ENCODE measurements around the gene TJP1. TPM values are rescaled to one million over a fixed set of nuclear protein-coding genes. Genes with fewer than 3 reads are reported as not detected.

Gene TJP1
- total and polyA plus RNA-seq, 5 donors from 2014 or later = 0.06 TPM; not detected in 4

DNA sequence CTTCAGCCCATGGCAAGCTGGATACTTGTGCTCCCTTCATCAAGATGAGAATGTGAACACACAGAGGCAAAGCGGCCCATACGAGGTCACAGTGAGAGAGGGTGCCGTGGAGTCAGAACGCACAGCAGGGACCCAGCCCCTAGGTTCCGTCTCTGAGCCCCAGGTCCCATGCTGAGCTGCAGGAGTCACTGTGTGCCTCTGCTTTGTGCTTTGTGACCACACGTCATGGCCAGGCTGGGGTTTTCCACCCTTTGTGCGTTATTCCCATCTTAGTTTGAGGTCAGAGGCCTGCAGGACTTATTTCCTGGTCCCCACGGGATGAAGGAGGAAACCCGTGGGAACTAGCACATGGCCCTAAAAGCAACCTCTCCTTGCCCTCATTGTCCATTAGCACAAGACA is 140.3 kb downstream of the TJP1 start:
- ATAC-seq (ENCODE audit: low read depth in 2 of 2) (no peak), DNase-seq (no peak)
- no peaks in the 10 kb centered on the region for H3K4me1 ChIP-seq (ENCODE audit: control insufficient read depth, insufficient read depth, low read length, poor library complexity, severe bottlenecking)
- no peak overlapping the region for H3K4me3 ChIP-seq (ENCODE audit: low read depth, low read length)
- Mint-ChIP-seq H3K4me1 (no peaks in the 10 kb centered on the region), H3K9me3 (no peaks in the 10 kb centered on the region), H3K36me3 (no peaks in the 10 kb centered on the region), H3K27me3 (peaks cover 2% of the 10 kb centered on the region), H3K4me3 (no peak overlapping the region), H3K27ac (no peak overlapping the region)
- H3K36me3 ChIP-seq (ENCODE audit: control insufficient read depth, insufficient read depth, low read length) = no peaks in the 10 kb centered on the region
- H3K27me3 ChIP-seq (ENCODE audit: control insufficient read depth, insufficient read depth, low read length) = no peaks in the 10 kb centered on the region
- no peak overlapping the region for H3K27ac ChIP-seq (ENCODE audit: insufficient read depth, low read length, poor library complexity, severe bottlenecking)
- H3K9me3 ChIP-seq (ENCODE audit: control insufficient read depth in 2 of 2, low read length in 2 of 2) = no peaks in the 10 kb centered on the region

GRCh38 chr15:29681166-29681845 is 141.0 kb downstream of the TJP1 start:
- Histone ChIP-seq H3K27ac (ENCODE audit: insufficient read depth, low read length, poor library complexity, severe bottlenecking) (no peak overlapping the region), H3K4me1 (ENCODE audit: control insufficient read depth, insufficient read depth, low read length, poor library complexity, severe bottlenecking) (no peaks in the 10 kb centered on the region), H3K27me3 (ENCODE audit: control insufficient read depth, insufficient read depth, low read length) (no peaks in the 10 kb centered on the region), H3K4me3 (ENCODE audit: low read depth, low read length) (no peak overlapping the region), H3K36me3 (ENCODE audit: control insufficient read depth, insufficient read depth, low read length) (no peaks in the 10 kb centered on the region), H3K9me3 (ENCODE audit: control insufficient read depth in 2 of 2, low read length in 2 of 2) (no peaks in the 10 kb centered on the region)
- H3K4me1 Mint-ChIP-seq = no peaks in the 10 kb centered on the region
- no peak for DNase-seq
- peaks cover 5% of the 10 kb centered on the region for H3K27me3 Mint-ChIP-seq
- ATAC-seq (ENCODE audit: low read depth in 2 of 2) = no peak
- H3K27ac Mint-ChIP-seq = no peak overlapping the region
- no peak overlapping the region for H3K4me3 Mint-ChIP-seq
- no peaks in the 10 kb centered on the region for H3K9me3 Mint-ChIP-seq
- no peaks in the 10 kb centered on the region for H3K36me3 Mint-ChIP-seq

GRCh38 chr15:29680465-29681165 is 141.7 kb downstream of the TJP1 start:
- Mint-ChIP-seq H3K27ac (no peak overlapping the region), H3K4me1 (no peaks in the 10 kb centered on the region), H3K4me3 (no peak overlapping the region), H3K36me3 (no peaks in the 10 kb centered on the region), H3K27me3 (peaks cover 5% of the 10 kb centered on the region), H3K9me3 (no peaks in the 10 kb centered on the region)
- Histone ChIP-seq H3K27me3 (ENCODE audit: control insufficient read depth, insufficient read depth, low read length) (no peaks in the 10 kb centered on the region), H3K36me3 (ENCODE audit: control insufficient read depth, insufficient read depth, low read length) (no peaks in the 10 kb centered on the region), H3K9me3 (ENCODE audit: control insufficient read depth in 2 of 2, low read length in 2 of 2) (no peaks in the 10 kb centered on the region), H3K27ac (ENCODE audit: insufficient read depth, low read length, poor library complexity, severe bottlenecking) (no peak overlapping the region), H3K4me3 (ENCODE audit: low read depth, low read length) (no peak overlapping the region), H3K4me1 (ENCODE audit: control insufficient read depth, insufficient read depth, low read length, poor library complexity, severe bottlenecking) (no peaks in the 10 kb centered on the region)
- ATAC-seq (ENCODE audit: low read depth in 2 of 2) (no peak), DNase-seq (no peak)

DNA sequence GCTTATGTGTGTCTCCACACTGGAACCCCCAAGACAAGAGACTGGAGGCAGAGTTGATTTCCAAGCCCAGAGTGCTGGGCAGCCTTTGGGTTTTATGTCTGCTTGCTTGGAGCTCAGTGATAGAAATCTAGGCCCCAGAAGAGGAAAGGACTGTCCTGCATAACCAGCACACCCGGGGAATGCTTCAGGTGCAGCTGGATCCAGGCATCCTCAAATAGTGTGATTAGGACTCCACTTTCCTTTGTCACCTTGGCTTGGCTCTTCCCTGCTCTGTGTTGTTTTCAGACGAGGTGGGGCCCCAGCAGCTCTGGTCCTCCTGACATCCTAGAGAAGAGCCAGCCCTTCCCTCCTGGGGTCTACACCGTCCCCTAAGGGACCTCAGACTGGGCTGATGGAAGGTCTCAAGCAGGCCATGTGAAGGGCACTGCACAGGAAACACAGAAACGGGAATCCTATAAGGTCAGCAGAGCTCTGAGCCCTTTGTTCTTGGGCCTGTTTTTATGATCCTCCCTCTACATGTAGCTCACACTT is 143.7 kb downstream of the TJP1 start:
- H3K27me3 ChIP-seq (ENCODE audit: control insufficient read depth, insufficient read depth, low read length) = no peaks in the 10 kb centered on the region
- no peak for ATAC-seq (ENCODE audit: low read depth in 2 of 2)
- H3K27ac ChIP-seq (ENCODE audit: insufficient read depth, low read length, poor library complexity, severe bottlenecking) = no peak overlapping the region
- no peaks in the 10 kb centered on the region for H3K9me3 ChIP-seq (ENCODE audit: control insufficient read depth in 2 of 2, low read length in 2 of 2)
- H3K4me3 Mint-ChIP-seq = no peak overlapping the region
- no peaks in the 10 kb centered on the region for H3K4me1 Mint-ChIP-seq
- no peaks in the 10 kb centered on the region for H3K9me3 Mint-ChIP-seq
- no peaks in the 10 kb centered on the region for H3K4me1 ChIP-seq (ENCODE audit: control insufficient read depth, insufficient read depth, low read length, poor library complexity, severe bottlenecking)
- no peaks in the 10 kb centered on the region for H3K36me3 ChIP-seq (ENCODE audit: control insufficient read depth, insufficient read depth, low read length)
- no peaks in the 10 kb centered on the region for H3K36me3 Mint-ChIP-seq
- peaks cover 10% of the 10 kb centered on the region for H3K27me3 Mint-ChIP-seq
- no peak overlapping the region for H3K27ac Mint-ChIP-seq
- no peak for DNase-seq
- no peak overlapping the region for H3K4me3 ChIP-seq (ENCODE audit: low read depth, low read length)

DNA sequence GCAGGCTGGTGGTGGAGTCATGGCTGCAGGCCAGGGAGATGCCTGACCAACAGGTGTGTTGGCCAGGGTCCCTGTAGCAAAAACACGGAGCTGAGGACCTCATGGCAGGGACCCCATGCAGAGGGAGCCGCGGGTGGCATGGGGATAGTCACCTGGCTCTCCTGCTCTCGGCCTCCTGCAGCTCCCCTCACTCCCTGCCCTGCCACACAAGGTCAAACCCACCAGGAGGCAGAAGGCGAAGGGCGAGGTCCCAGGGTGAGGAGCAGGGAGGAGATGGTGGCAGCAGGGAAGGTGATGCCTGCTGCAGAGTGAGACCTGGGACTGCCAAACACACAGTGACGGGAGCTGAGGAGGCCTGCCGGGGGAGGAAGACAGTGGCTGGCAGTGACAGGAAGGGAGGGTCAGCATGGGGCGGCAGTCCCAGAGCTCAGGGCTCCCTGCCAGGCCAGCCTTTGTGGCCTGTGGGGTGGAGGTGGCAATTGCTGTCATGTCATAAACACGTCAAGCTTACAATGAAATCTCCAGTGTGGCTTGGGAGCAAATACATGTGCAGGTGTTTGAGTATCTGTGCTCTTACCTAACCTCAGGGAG is 144.3 kb downstream of the TJP1 start:
- H3K4me1 ChIP-seq (ENCODE audit: control insufficient read depth, insufficient read depth, low read length, poor library complexity, severe bottlenecking) = no peaks in the 10 kb centered on the region
- H3K4me1 Mint-ChIP-seq = no peaks in the 10 kb centered on the region
- H3K4me3 ChIP-seq (ENCODE audit: low read depth, low read length) = no peak overlapping the region
- DNase-seq = no peak
- no peaks in the 10 kb centered on the region for H3K36me3 Mint-ChIP-seq
- ATAC-seq (ENCODE audit: low read depth in 2 of 2) = no peak
- no peak overlapping the region for H3K27ac Mint-ChIP-seq
- no peaks in the 10 kb centered on the region for H3K9me3 Mint-ChIP-seq
- no peak overlapping the region for H3K4me3 Mint-ChIP-seq
- no peaks in the 10 kb centered on the region for H3K9me3 ChIP-seq (ENCODE audit: control insufficient read depth in 2 of 2, low read length in 2 of 2)
- peaks cover 15% of the 10 kb centered on the region for H3K27me3 Mint-ChIP-seq
- no peaks in the 10 kb centered on the region for H3K27me3 ChIP-seq (ENCODE audit: control insufficient read depth, insufficient read depth, low read length)
- no peak overlapping the region for H3K27ac ChIP-seq (ENCODE audit: insufficient read depth, low read length, poor library complexity, severe bottlenecking)
- no peaks in the 10 kb centered on the region for H3K36me3 ChIP-seq (ENCODE audit: control insufficient read depth, insufficient read depth, low read length)

DNA sequence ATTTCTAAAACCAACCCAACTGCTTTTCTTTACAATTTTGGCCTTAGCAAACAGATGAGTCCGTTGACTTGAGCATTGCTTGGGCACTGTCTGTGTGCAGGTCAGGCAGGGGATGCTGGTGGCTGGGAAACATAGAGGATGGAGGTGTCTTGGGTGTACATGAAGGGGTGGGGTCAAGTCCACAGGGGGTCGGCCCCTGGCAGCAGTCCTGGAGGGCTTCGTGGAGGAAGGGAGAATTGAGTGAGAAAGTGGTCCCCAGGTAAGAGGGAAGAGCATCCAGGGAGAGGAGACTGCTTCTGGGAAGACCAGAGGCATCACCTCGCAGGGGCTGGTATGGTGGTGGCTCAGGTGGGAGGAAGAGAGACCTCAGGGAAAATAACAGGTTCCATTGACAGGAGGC is 144.8 kb downstream of the TJP1 start:
- Mint-ChIP-seq H3K4me1 (peaks cover 0 to 2% (median 0%) of the 10 kb centered on the region in 4 donors), H3K36me3 (no peaks in the 10 kb centered on the region), H3K27ac (no peak overlapping the region), H3K4me3 (no peak overlapping the region), H3K27me3 (peaks cover 15% of the 10 kb centered on the region), H3K9me3 (peaks cover 0 to 3% (median 0%) of the 10 kb centered on the region in 7 donors)
- H3K27me3 ChIP-seq (ENCODE audit: control insufficient read depth, insufficient read depth, low read length) = no peaks in the 10 kb centered on the region
- H3K9me3 ChIP-seq (ENCODE audit: control insufficient read depth in 2 of 2, low read length in 2 of 2) = no peaks in the 10 kb centered on the region
- ATAC-seq (ENCODE audit: low read depth in 2 of 2) (no peak), DNase-seq (no peak)
- H3K4me3 ChIP-seq (ENCODE audit: low read depth, low read length) = no peak overlapping the region
- H3K27ac ChIP-seq (ENCODE audit: insufficient read depth, low read length, poor library complexity, severe bottlenecking) = no peak overlapping the region
- H3K4me1 ChIP-seq (ENCODE audit: control insufficient read depth, insufficient read depth, low read length, poor library complexity, severe bottlenecking) = no peaks in the 10 kb centered on the region
- no peaks in the 10 kb centered on the region for H3K36me3 ChIP-seq (ENCODE audit: control insufficient read depth, insufficient read depth, low read length)

GRCh38 chr15:29676961-29677402 is 145.3 kb downstream of the TJP1 start:
- Mint-ChIP-seq H3K36me3 (no peaks in the 10 kb centered on the region), H3K4me3 (no peak overlapping the region), H3K27me3 (peaks cover 15% of the 10 kb centered on the region), H3K4me1 (peaks cover 0 to 2% (median 0%) of the 10 kb centered on the region in 4 donors), H3K9me3 (peaks cover 0 to 3% (median 0%) of the 10 kb centered on the region in 7 donors), H3K27ac (no peak overlapping the region)
- DNase-seq (no peak), ATAC-seq (ENCODE audit: low read depth in 2 of 2) (no peak)
- no peak overlapping the region for H3K27ac ChIP-seq (ENCODE audit: insufficient read depth, low read length, poor library complexity, severe bottlenecking)
- no peaks in the 10 kb centered on the region for H3K27me3 ChIP-seq (ENCODE audit: control insufficient read depth, insufficient read depth, low read length)
- H3K4me3 ChIP-seq (ENCODE audit: low read depth, low read length) = no peak overlapping the region
- no peaks in the 10 kb centered on the region for H3K4me1 ChIP-seq (ENCODE audit: control insufficient read depth, insufficient read depth, low read length, poor library complexity, severe bottlenecking)
- H3K36me3 ChIP-seq (ENCODE audit: control insufficient read depth, insufficient read depth, low read length) = no peaks in the 10 kb centered on the region
- no peaks in the 10 kb centered on the region for H3K9me3 ChIP-seq (ENCODE audit: control insufficient read depth in 2 of 2, low read length in 2 of 2)

Data from CD4-positive, CD25-positive, alpha-beta regulatory T cell (primary cell).